CD4-positive, alpha-beta T cell treated with Interleukin-15 for 4 hours (primary cell): Measurements from ENCODE around the gene TRAPPC14.

ENCODE experiments used
- DNase-seq: peaks from one replicate; pipeline ENCODE4 v3.0.0-alpha.2; 2020; ENCODE audit warnings: low spot score

TRAPPC14 gene

GRCh38 chr7:100173806-100174495 is 15.4 kb upstream of the TRAPPC14 start:
- no peak for DNase-seq

- no peak for DNase-seq
Measured at GRCh38 chr7:100171840-100172239, 13.3 kb upstream of the TRAPPC14 start.

GRCh38 chr7:100171087-100171681 is 12.7 kb upstream of the TRAPPC14 start:
- DNase-seq, result no peak

- DNase-seq, result no peak
Measured at GRCh38 chr7:100170101-100170897, 11.8 kb upstream of the TRAPPC14 start.

- no peak for DNase-seq
Measured at GRCh38 chr7:100169147-100169850, 10.8 kb upstream of the TRAPPC14 start.

- DNase-seq, result no peak
Measured at GRCh38 chr7:100167912-100168323, 9.4 kb upstream of the TRAPPC14 start.

- DNase-seq, result no peak
Measured at GRCh38 chr7:100166970-100167911, 8.7 kb upstream of the TRAPPC14 start.

GRCh38 chr7:100166317-100166940 is 7.9 kb upstream of the TRAPPC14 start:
- no peak for DNase-seq

- no peak for DNase-seq
Measured at GRCh38 chr7:100163871-100164270, 5.3 kb upstream of the TRAPPC14 start.

- DNase-seq, result no peak
Measured at GRCh38 chr7:100163006-100163531, 4.5 kb upstream of the TRAPPC14 start.

GRCh38 chr7:100160067-100160466 is 1.5 kb upstream of the TRAPPC14 start:
- DNase-seq, result no peak

GRCh38 chr7:100159099-100159623 is 638 bp upstream of the TRAPPC14 start:
- no peak for DNase-seq

- no peak for DNase-seq
Measured at GRCh38 chr7:100157334-100158228, 942 bp downstream of the TRAPPC14 start.

- DNase-seq, result no peak
Measured at GRCh38 chr7:100157069-100157333, 1.5 kb downstream of the TRAPPC14 start.

GRCh38 chr7:100156331-100157068 is 2.0 kb downstream of the TRAPPC14 start:
- no peak for DNase-seq

GRCh38 chr7:100155553-100156317 is 2.8 kb downstream of the TRAPPC14 start:
- DNase-seq, result no peak

- DNase-seq, result no peak
Measured at GRCh38 chr7:100154651-100155491, 3.7 kb downstream of the TRAPPC14 start.
